RWPE1 (cell line): ENCODE measurements around the gene MYCBP.
A peak's percentile ranks its signal among the peaks of the same experiment; 100 is the strongest.
"Not testable (repeated sequence)": the region's sequence is repeated elsewhere in the genome, so short reads cannot be mapped to it uniquely, and the experiment has no call there.

Source experiments
- CTCF ChIA-PET: fragments of 350-600 bp; sonication (Branson Sonifier 250); formaldehyde crosslinking; extraction: SDS; loops from one replicate; lab custom pipeline; 2021; lab: Yijun Ruan, JAX
- POLR2A ChIA-PET: fragments of 400-600 bp; formaldehyde crosslinking; extraction: SDS; loops from one replicate; lab custom pipeline; 2020; ENCODE audit warnings: antibody characterized with exemption; ENCODE audit not compliant: low non-redundant PET; lab: Yijun Ruan, JAX
- DNase-seq: peaks from one replicate; pipeline ENCODE4 v3.0.0; 2012; ENCODE audit warnings: low spot score
- H3K27ac ChIP-seq: fragments of 450-650 bp; 2 replicates; pipeline ENCODE4 v1.5.1; 2017
- CTCF ChIP-seq: fragments of 450-650 bp; conservative IDR thresholded peaks from 2 replicates; pipeline ENCODE4 v1.5.1; 2017; ENCODE audit warnings: low read depth, mild to moderate bottlenecking

MYCBP gene

GRCh38 chr1:38858833-38859560, 14.2 kb downstream of the MYCBP start:
- peak; percentile 72 for DNase-seq
- ChIA-PET CTCF (no interaction called here), POLR2A (no interaction called here)
- TF ChIP-seq CTCF: no peak
- H3K27ac ChIP-seq: peak overlapping the region; percentile 95

GRCh38 chr1:38852780-38853179, 20.4 kb downstream of the MYCBP start:
- no peak for DNase-seq
- CTCF ChIA-PET: no interaction called here
- H3K27ac ChIP-seq: no peak overlapping the region
- TF ChIP-seq CTCF: no peak
- POLR2A ChIA-PET: no interaction called here

- ChIA-PET POLR2A (no interaction called here), CTCF (interaction anchor here (0.7 kb wide), 1 partner anchor 13 kb away, joined by 3 read pairs; no protein-coding TSS in a partner anchor)
- H3K27ac ChIP-seq: no peak overlapping the region
- no peak for DNase-seq
- no peak for TF ChIP-seq CTCF
Observed at GRCh38 chr1:38848071-38848470, 25.1 kb downstream of the MYCBP start.

- H3K27ac ChIP-seq: no peak overlapping the region
- ChIA-PET POLR2A (no interaction called here), CTCF (interaction anchor here (0.9 kb wide), 1 partner anchor 11 kb away, joined by 3 read pairs; no protein-coding TSS in a partner anchor)
- no peak for TF ChIP-seq CTCF
- DNase-seq: no peak
Observed at GRCh38 chr1:38846210-38846609, 26.9 kb downstream of the MYCBP start.

DNA sequence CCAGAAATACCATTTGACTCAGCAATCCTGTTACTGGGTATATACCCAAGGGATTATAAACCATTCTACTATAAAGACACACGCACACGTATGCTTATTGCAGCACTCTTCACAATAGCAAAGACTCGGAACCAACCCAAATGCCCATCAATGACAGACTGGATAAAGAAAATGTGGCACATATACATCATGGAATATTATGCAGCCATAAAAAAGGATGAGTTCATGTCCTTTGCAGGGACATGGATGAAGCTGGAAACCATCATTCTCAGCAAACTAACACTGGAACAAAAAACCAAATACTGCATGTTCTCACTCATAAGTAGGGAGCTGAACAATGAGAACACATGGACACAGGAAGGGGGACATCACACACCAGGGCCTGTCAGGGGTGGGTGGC, 28.1 kb downstream of the MYCBP start:
- POLR2A ChIA-PET, H3K27ac ChIP-seq, DNase-seq: not testable (repeated sequence)
- CTCF ChIA-PET: interaction anchor here (0.9 kb wide), 1 partner anchor 10 kb away, joined by 3 read pairs; no protein-coding TSS in a partner anchor

DNA sequence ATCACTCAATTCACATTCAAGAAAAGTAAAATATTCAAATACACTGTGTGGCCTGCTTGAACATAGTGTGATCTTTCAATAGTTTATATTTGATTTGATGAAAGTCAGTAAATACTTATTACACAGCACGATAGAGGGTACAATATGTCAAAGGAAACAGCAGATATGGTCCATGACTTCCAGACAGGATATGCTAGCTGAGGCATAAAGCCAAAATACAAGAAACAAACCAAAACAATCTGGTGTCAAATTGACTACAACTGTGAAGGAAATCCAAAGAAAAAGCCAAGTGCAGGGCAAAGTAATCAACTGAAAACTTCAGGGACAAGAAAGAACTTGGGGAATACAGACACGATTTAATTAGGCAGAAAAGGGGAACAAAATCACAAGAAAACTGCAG, 32.9 kb downstream of the MYCBP start:
- DNase-seq: no peak
- POLR2A ChIA-PET: no interaction called here
- no peak overlapping the region for H3K27ac ChIP-seq
- no peak for TF ChIP-seq CTCF
- CTCF ChIA-PET: interaction anchor here (0.6 kb wide), 1 partner anchor 107 kb away, joined by 4 read pairs; no protein-coding TSS in a partner anchor

DNA sequence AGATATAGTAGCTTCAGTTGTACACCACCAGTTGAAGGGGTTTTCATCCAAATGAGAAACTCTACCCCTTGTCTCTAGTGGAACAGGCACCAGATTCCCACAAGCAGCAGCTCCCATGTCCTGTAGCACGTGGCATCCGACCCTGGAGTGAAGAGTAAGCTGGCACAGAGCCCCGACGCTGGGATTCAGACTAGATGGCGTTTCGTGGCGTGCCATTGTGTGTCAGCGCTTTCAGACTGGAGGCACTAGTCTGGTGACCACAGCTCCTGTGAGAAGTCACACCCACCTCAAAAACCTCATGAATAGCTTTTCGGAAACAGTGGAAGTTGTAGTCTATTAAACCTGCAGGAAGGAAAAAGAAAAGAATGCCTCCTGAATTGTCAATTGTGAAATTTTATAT, 33.8 kb downstream of the MYCBP start:
- TF ChIP-seq CTCF: no peak
- CTCF ChIA-PET: no interaction called here
- H3K27ac ChIP-seq: no peak overlapping the region
- POLR2A ChIA-PET: no interaction called here
- no peak for DNase-seq

DNA sequence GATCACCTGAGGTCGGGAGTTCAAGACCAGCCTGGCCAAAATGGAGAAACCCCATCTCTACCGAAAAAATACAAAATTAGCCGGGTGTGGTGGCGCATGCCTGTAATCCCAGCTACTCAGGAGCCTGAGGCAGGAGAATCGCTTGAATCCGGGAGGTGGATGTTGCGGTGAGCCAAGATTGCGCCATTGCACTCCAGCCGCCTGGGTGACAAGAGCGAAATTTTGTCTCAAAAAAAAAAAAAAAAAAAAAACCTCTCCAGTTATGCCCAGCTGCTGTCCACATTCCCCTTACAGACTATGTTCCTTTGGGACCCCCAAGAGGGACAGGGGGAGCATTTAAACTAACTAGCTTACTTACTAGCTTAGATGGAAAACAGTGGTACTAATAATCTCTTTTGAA, 36.8 kb downstream of the MYCBP start:
- CTCF ChIA-PET: interaction anchor here (0.6 kb wide), 1 partner anchor 251 kb away, joined by 5 read pairs; no protein-coding TSS in a partner anchor
- DNase-seq, POLR2A ChIA-PET, H3K27ac ChIP-seq: not testable (repeated sequence)
